GM21367 (cell line): ENCODE measurements around the gene ADAM12.

Experiments used
- ATAC-seq: cut with Tn5 transposase; IDR thresholded peaks from one replicate; pipeline ENCODE4 v1.9.1; 2021; ENCODE audit not compliant: unreplicated experiment

The ADAM12 gene

GRCh38 chr10:126242397-126243260 lies 145.6 kb downstream of the ADAM12 start:
- ATAC-seq = no peak

DNA sequence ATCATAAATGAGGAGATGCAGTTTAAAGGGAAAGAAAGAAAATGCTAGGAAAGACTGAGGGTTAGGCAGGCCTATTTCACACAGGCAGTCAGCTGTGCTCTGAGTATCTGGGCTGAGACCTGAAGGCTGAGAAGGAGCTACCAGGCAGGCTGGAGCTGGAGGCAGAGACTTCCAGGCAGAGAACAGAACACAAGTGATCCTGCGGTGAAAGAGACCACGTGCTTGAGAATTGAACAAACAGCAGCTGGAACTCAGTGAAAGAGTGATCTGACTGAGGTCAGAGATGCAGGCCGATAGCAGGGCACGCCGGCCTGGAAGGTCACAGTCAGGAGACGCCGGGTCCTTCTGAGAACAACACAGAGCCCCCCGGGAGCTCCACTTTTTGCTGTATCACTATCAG lies 147.8 kb downstream of the ADAM12 start:
- no peak for ATAC-seq

DNA sequence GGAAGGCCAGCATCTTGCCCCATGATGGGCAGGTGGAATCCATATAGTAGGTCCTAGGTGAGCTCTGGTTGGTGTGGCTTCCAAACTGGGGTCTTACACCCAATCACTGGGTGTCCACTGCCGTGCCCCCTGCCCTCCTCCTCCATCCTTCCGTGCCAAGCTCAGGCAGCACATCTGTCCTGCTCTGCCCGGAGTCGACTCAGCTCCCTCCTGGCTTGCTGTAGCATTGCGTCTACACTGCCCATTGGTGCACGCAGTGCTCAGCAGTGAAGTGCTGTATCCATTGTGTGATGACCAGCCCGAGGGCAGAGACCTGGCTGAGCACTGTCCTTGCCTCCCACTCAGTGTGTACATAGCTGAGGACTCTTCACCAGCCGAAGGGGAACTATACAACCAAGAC lies 148.4 kb downstream of the ADAM12 start:
- ATAC-seq = no peak

DNA sequence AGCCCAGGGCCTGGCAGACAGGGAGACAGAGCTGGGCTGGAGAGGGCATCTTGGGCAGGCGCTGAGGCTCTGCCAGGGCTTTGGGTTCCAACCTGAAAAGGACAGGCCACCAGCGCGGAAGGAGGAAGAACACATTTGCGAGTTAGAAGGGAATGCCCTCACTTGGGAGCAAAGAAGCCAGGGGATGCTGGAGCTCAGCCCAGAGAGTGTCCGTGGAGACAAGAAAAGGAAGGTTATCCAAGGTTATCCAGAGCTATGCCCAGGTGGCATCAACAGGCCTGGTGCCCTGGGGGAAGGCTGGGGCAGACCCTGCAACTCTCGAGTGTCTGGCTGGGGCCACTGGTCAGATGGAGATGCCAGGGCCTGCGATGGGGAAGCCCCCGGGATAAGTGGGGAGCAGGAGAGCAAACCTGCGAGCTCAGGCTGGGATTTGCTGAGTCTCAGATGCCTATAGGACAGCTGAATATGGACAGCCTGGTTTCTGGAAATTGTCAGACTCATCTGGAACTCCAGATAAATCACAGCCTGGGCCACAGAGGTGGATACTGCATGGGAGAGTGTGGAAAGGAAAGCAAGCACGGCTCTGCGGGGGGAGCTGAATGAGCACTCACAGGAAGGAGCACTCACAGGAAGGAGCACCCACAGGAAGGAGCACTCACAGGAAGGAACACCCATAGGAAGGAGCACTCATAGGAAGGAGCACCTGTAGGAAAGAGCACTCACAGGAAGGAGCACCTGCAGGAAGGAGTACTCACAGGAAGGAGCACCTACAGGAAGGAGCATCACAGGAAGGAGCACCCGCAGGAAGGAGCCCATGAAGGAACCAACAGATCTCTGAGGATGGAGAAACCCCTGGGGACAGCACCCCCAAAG lies 152.1 kb downstream of the ADAM12 start:
- ATAC-seq = no peak

DNA sequence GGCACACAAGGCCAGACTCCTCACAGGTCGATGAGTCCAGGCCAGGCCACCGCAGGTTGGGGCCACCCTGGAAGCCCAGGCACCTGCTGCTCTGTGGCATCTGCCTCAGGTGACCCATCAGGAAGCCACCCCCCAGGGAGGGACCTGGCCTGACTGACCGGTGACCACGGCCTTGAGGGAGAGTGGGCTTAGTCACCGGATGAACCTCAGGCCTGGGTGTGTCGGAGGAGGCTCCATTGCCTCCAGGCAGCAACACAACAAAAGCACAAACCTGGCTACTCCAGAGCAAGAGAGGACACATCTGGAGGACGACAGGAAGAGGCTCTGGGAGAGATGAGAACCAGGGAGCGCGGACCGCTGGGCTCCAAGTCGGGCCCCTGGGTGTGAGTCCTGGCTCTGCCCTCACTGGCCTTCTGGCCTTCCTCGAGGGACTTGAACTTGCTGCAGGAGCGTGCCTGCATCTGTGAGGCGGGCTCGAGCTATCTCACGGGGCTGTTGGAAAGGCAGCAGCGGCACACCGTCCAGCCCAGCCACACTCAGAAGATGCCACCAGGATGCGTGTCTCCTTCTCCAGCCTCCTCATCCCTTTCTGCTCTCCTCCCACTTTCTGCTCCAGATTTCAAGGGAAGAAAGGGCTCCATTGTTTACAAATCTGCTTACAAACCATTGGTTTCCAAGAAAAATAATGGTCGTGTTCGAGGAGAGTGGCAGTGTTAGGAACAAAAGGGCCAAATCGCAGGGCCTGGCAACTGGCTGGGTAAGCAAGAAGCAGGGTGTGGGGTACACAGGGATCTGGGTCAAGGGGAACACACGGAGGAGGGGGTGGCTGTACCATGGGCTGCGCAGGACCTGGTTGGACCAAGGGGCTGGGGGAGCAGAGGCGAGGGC lies 152.9 kb downstream of the ADAM12 start:
- no peak for ATAC-seq

DNA sequence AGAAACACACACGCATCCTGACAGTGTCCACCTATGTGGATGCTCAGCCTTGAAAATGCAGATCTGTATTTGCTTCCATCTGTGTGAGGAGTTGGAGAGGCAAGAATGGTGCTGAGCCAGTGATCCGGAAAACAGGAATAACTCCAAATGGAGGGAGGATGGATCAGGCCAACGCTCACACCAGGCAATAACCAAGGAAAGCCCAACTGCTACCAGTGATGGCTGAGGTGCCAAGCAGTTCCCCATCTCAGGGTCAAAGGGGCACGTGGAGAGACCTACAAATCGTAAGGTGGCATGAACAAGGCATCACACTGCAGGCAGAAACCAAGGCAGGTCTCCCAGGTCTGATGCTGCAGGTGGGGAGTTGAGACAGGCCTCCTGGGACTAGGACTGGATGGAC lies 153.6 kb downstream of the ADAM12 start:
- no peak for ATAC-seq

GRCh38 chr10:126233182-126234148 lies 154.8 kb downstream of the ADAM12 start:
- no peak for ATAC-seq

DNA sequence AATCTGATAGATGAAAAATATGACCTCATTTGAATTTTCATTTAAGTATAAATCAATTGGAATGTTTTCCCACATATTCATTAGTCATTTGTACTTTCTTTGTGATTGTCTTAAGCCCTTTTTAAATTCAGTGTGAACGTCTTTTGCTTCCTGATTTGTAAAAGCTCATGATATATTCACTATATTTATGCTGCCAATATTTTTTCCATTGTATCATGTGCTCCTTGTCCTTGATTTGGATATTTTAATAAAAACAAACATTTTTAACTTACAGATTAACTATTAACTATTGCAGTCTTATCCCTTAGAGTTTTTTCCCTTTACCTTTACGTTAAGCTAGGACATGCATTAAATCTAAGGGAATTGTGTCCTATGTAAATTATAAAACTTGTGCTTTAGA lies 157.7 kb downstream of the ADAM12 start:
- no peak for ATAC-seq

DNA sequence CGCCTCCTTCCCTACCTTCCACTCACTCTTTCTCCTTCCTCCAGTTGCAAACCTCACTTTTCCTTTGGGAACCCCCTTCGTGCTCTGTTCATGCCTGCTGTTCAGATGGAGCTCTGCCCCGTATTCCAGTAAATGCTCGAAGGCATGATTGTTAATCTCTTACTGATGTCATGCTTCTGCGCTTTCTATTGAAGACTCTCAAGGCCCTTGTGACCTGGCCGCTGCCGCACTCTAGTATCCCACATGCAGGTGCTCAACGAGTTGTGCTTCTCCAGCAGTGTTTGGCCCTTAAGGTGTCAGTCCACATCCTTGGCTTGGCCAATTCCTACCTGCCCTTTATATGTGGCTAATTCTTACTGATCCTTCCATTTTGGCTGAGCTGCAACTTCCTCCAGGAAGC lies 158.6 kb downstream of the ADAM12 start:
- no peak for ATAC-seq

GRCh38 chr10:126227762-126228134 lies 160.5 kb downstream of the ADAM12 start:
- ATAC-seq = no peak

- no peak for ATAC-seq
Measured at GRCh38 chr10:126226988-126227761, 161.1 kb downstream of the ADAM12 start.

DNA sequence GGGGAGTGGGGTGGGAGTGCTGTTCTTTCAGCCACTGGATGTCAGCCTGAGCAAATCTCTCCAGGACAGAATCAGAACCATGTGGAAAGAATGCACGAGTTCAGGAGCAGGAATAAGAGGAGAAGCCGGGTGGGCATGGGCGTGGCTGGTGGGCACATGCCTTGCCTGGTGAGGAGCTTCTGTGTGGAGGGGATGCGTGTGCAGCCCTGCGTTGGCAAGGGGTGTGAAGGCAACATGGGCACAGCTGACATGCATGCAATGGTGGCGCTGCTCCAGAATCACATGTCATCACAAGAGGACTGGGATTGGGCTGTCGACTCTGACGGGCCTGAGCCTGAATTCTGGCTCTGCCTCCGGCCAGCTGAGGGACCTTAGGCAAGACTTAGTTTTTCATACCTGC lies 162.1 kb downstream of the ADAM12 start:
- ATAC-seq = no peak

GRCh38 chr10:126225672-126226008 lies 162.6 kb downstream of the ADAM12 start:
- ATAC-seq = no peak

DNA sequence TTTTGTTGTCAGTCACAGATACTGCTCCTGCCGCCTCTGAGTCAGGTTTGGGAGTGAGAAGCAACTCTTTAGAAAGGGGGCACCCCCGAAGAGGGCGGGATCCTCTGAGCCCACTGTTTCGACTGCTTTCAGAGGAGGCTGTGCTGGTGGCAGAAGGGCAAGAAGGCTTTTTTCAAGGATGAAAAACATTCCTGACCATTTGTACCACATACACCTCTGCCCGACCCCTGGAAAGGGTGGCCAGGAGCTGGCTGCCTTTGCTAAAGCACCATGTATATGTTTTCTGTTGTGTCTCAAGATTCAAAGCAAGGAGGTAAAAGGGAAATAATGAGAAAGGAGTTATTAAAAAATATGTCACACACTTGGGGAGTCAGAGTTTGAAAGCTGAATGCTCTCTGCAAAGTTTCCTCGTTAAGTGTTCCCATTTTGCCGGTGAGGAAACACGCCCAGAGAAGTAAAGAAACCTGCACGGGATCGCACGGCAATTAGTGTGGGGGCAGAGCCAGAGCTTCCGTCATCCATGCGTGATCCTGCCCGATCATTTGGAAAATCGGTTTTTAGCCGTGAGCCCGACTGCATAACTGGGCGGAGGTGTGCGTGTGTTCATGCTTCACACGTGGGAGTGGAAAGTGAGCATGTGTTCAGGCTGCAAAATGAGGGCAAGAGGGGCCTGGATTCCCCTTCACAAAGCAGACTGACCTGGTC lies 163.2 kb downstream of the ADAM12 start:
- no peak for ATAC-seq

DNA sequence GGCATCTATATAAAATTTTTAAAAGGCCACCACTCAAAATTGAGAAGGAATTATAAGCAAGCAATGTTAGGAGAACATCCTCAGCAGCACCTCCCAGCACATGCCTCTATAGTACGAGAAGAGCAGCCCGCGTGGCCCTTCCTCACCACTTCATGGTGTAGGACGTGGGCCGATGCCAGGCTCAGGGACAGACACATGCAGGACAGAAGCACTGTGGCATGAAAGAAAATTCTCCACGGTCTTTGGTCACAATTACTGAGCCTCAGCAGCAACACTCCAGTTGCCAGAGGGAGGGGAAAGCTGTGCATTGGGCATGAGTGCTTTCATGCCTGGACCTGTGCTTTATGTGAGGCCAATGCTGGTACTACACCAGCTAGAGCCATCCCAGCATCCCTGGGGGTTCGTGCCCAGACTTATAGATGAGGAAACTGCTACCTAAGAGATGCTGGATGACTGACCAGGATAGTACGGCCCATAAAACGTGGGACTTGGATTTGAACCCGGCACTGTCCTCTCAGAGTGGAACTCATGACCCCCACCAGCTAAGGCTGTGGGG lies 164.7 kb downstream of the ADAM12 start:
- ATAC-seq = no peak

DNA sequence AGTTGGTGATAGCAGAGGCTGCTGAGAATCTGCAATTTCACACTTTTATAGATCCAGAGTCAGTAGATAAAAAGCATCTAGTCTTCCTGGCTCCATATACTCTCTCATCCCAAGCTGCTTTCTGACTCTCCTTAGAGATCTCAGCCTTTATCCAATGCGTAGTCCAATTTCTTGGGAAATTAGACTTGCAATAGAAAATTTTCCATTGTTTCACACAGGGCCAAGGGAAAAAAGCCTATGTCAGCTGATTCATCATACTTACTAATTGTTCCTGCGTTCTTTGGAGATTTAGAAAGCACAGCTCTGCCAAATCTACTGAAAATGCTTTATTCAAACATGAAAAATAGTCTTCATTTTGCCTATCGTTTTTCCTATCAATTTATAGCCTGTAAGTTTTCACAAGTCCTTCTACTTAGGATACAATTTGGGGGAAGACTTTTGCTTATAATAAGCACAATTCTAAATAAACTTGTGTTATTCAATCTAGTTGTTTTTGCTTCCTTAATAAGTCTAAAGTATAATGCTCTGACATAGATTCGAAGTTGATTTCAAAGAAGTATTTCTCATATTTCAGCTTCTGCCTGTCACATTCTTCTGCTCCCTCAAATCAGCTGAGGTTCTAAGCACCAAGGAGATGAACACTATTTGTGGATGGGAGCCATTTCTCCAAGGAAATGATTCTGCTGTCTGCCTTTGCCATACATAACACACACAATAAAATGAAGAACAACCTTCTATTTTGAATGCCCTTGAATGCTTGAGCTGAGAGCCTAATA lies 165.4 kb downstream of the ADAM12 start:
- ATAC-seq = no peak

DNA sequence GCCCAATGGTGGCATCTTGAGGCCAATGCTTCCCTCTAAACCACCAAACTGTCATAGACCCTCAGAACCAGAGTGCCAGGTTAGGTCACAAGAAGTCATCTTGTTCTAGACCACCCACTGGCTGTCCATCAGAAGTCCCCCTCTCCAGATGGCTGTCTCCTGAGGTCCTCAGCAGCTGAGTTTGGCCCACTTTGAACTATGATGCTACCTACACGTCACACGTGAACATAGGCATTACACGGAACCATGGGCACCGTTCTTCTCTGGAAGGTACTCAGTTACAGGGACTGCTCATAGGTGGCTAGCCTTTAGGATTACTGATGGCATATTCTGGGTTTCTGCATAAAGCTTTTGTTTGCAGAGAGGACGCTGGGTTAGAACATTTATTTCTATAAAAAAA lies 166.4 kb downstream of the ADAM12 start:
- no peak for ATAC-seq
